GM19463 (cell line): ENCODE results near the gene MCRIP2.

ENCODE experiments used
- ATAC-seq: cut with Tn5 transposase; IDR thresholded peaks from one replicate; pipeline ENCODE4 v1.9.1; 2021; ENCODE audit warnings: mild to moderate bottlenecking, moderate library complexity; ENCODE audit not compliant: unreplicated experiment

Gene MCRIP2

DNA sequence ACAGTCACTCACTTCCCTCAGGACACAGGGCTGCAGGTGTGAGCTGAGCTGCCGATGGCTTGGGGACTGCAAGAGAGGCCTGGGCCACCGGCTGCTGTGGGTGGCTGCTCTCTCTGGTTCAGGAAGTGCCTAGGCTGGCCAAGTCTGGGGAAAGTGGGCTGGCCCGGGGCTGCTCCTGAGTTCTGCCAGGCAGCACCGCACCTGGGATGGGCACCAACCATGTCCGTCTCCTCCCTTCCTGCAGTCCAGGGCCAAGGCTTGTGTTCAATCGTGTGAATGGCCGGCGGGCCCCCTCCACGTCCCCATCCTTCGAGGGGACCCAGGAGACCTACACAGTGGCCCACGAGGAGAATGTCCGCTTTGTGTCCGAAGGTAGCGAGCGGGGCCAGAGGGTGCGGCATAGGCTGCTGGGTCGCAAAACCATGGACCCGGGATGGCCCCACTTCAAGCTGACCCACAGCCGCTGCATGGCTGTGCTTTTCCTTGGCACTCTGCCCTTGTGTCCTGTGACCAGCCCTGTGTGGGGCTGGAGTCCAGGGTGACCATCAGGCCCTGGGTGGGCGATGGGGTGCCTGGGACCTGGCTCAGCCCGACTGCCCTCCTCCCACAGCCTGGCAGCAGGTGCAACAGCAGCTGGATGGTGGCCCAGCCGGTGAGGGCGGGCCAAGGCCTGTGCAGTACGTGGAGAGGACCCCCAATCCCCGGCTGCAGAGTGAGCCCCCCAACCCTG lies 5.7 kb downstream of the MCRIP2 start:
- ATAC-seq = no peak

DNA sequence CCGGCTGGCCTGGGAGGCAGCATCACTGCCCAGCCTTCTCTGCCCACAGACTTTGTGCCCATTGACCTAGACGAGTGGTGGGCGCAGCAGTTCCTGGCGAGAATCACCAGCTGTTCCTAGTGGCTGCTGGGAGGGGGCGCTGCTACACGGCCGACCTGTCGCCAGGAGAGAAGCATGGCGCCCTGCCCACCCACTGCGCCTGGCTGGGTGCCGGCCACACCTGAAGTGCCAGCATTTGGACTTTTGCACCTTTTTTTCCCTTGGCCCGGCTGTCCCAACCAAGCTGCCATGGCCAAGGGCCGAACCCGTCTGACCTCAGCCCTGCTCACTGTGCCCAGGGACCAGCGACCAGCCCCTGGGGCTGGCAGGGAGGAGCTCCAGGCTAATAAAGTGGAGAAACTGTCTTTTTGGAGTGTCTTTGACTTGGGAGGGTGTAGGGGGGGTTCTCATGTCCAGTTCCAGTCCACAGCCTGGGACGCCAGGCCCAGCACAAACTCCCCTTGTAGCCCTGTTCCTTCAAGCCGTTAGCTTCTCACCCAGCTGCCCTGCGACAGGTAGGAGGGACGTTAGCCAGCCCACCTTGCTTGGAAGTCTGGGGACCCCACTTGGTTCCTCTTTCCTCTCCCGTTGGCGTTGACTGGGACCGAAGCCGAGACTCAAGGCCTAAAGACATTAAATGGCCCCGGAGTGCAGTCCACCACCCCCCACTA lies 6.6 kb downstream of the MCRIP2 start:
- no peak for ATAC-seq

DNA sequence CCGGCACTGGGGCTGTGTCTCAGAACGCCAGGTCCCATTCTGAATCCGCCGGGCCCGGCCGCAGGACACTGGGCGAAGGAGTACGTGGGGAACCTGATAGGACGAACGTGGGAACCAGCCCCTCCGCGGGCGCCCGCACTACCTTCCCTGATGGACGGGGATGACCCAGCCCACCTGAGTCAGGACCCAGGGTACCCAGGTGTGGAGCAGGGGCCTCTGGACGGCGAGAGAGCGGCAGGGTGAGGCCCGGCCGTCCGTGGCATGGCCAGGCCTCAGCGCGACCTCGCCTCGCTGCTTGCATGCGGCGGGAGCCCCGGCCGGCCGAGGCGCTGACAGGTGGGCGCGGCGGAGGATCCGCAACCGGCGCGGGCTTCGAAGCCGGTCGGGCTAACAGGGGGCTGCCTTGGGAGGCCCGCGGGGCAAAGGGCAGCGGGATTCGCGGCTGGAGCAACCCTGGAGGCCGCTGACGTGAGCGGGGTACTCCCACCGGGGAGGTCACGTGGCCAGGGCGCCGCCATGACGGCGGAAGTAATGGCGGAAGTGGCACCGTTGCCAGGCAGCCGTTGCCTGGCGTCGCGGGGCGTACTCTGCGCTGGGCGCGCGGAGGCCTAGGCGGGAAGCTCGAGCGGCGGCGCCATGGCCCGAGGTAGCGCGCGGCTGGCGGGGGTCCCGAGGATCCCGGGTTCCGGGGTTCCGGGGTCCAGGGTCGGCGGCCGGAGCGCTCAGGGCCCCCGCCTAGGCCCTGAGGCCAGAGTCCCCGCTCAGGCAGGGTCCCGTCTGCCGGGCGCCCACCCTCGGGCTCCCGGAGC lies 7.4 kb downstream of the MCRIP2 start, which contains the start of gene WDR90:
Gene WDR90 (plus strand): TSS at position 585 of the 809 bp plus-strand sequence. CDS start 52 bp downstream, at position 637.
- peak; percentile 86 for ATAC-seq

DNA sequence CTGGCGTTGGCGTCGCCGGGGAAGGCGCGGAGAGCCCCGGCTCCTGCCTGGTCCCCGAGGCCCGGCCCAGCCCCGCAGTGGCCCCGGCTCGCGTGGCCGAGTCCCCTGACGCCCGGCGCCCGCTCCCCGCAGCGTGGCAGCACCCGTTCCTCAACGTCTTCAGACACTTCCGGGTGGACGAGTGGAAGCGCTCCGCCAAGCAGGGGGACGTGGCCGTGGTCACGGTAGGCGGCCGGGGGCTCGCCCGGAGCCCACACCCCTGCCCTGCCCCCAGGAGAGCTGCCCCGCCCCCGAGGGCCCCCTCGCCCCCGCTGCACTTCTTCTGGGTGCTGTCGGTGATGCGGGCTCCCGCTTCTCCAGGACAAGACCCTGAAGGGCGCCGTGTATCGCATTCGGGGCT lies 8.0 kb downstream of the MCRIP2 start:
- peak; percentile 8 for ATAC-seq

DNA sequence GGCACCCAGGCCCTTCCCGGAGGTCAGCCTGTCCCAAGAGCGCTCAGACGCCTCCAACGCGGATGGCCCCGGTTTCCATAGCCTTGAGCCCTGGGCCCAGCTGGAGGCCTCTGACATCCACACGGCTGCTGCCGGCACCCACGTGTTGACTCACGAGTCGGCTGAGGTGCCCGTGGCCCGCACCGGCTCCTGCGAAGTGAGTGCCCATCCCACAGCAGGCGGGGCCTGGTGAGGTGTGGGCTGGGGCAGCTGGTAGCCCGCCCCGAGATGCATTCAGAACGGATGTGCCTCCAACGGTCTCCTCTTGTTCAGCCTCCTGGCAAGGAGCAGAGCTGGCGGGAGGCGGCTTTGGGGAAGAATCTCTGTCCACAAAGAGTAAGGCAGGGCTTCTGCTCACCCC lies 10.2 kb downstream of the MCRIP2 start:
- no peak for ATAC-seq

DNA sequence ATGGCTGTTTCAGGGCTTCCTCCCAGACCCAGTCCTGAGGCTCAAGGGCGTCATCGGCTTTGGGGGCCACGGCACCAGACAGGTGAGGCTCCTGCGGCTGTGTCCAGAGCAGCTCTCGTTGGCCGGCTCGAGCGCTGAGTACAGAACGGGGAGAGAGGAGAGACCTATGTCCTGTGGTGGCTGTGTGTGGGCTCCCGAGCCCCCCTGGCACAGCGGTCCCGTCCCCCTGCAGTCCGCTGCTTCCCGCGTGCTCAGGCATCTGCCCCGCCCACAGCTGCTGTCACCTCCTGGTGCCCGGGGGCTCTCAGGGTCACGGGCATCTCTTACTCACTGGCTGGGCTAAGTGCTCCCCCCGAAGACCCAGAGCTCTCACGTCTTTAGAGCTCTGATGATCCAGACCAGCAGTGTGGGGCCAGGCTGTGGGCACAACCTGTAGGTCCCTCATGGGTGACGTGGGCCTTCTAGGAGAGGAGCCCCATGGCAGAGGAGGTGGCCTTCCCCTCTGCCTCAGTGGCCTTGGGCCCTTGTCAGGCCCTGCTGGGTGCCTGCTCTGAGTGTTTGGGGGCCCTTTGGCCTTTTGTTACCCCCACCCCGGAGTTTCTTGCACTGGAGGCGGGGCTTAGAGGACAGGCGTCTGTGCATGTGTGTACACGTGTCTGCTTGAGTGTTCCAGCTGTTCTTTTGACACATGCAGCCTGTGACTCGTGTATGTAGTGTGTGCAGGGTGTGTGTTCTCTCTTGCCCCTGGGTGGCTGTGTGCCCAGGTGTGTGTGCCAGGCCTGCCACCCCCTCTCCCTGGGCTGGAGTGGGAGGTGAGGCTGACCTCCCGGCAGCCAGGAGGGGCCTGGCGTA lies 11.1 kb downstream of the MCRIP2 start:
- no peak for ATAC-seq

DNA sequence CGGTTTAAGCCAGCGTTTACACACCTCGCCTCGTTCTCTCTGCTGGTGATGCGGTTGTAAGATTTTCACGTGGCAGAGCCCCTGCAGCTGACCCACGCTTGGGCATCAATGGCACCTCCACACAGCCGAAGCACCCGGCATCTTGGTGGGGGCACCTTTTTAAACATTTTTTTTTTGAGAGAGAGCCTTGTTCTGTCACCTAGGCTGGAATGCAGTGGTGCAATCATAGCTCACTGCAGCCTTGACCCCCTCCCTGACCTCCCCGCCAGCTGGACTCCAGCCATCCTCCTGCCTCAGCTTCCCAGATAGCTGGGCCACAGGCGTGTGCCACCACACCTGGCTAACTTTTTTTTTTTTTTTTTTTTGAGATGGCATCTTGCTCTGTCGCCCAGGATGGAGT lies 12.4 kb downstream of the MCRIP2 start:
- no peak for ATAC-seq

DNA sequence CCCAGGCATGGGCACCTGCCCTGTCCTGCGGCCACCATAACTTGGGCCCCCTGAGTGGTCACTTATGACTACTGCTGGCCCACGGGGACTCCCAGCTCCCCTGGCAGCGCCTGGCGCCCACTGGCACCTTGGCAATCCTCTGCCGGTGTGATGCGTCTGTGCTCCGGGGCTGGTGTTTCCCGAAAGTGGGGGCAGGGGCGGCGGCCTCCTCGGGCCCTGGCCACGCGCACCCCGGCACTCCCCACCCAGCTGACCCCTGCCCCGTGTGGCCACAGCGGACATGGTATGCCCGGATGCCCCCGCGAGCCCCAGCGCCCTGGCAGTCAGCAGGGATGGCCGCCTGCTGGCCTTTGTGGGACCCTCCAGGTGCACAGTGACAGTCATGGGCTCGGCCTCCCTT lies 15.9 kb downstream of the MCRIP2 start:
- no peak for ATAC-seq

DNA sequence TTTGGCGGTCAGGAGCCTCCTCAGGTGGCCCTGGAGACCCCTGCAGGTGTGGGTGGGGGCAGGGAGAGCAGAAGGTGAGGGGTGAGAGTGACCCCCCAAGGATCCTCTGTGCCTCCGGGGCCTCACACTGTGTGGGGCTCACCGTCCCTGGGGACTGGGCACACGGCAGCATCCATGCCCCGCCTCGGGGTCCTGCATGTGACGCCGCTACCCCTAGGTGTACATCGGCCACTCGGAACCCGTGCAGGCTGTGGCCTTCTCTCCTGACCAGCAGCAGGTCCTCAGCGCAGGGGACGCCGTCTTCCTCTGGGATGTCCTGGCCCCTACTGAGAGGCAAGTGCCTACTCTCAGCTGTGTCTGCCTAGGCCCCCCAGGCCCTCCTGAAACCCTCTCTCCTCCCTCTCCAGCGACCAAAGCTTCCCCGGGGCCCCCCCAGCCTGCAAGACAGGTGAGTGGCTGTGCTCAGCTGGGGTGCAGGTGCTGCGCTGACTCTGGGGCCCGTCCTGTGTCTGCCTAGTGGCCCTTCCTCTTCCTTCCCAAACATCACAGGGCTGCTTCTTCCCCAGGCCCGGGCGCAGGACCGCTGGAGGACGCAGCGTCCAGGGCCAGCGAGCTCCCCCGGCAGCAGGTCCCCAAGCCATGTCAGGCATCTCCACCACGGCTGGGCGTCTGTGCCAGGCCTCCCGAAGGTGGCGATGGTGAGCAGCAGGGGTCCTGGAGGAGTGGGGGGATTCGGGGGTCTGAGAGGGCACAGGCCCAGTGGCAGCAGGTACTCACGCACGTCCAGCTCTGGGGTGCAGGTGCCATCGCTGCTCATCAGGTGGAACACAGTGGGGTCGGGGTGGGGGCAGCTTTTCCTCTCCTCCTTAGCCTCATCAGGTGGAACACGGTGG lies 17.3 kb downstream of the MCRIP2 start:
- no peak for ATAC-seq

DNA sequence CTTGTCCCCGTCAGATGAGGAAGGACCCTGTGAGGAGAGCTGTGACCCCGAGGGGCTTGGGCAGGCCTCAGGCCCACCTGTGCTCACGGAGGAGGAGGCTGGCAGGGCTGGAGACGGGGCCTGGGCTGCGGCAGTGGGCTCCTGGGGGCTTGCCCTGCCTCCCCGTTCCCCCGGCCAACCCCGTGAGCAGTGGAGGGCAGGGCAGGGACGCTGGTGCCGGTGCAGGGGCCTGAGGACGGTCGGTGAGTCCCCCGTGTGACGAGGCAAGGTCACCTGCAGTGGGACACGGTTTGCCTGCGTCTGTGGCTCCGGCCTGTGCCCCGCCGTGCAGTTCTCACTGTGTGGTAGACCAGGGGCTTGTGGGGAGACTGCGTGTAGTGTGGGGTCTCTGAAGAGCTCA lies 18.0 kb downstream of the MCRIP2 start:
- no peak for ATAC-seq

DNA sequence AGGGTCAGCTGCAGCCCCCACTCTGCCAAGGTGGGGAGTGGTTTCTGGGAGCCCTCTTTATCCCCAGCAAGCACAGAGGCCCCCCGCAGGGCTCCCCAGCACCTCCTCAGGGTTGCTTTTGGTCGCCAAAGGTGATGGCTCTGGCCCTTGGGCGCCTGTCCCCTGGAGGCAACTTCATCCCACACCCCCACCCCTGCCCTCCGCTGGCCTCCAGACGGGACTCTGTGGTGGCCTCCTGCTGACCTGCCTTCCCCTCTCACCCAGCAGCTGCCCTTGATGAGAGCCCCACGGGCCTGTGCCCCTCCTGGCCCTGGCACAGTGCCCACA lies 18.5 kb downstream of the MCRIP2 start:
- ATAC-seq = no peak

DNA sequence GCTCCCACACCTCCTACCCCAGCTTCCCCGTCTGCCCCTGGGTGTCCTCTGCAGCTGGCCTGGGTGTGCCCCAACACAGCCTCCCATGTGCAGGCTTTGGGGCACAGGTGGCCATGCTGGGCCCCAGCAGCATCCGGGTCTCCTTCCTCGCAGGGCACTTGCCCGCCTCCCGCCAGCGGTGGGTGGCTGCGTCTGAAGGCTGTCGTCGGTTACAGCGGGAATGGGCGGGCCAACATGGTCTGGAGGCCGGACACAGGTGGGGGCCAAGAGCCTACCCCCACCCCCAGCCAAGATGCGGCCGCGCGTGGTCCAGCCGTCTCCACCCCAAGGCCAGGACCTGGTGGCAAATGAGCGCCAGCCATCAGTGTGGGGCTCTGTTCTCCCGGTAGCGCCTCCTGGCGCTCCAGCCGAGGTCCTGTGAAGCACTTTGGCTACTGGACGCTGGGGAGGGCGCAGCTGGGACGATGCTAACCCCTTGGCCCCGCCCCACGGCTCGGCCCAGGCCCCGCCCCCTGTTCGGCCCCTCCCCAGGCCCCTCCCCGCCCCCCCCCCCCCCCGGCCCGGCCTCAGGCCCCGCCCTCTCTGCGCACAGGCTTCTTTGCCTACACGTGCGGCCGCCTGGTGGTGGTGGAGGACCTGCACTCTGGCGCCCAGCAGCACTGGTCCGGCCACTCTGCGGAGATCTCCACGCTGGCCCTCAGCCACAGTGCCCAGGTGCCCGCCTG lies 19.0 kb downstream of the MCRIP2 start:
- peak; percentile 78 for ATAC-seq

DNA sequence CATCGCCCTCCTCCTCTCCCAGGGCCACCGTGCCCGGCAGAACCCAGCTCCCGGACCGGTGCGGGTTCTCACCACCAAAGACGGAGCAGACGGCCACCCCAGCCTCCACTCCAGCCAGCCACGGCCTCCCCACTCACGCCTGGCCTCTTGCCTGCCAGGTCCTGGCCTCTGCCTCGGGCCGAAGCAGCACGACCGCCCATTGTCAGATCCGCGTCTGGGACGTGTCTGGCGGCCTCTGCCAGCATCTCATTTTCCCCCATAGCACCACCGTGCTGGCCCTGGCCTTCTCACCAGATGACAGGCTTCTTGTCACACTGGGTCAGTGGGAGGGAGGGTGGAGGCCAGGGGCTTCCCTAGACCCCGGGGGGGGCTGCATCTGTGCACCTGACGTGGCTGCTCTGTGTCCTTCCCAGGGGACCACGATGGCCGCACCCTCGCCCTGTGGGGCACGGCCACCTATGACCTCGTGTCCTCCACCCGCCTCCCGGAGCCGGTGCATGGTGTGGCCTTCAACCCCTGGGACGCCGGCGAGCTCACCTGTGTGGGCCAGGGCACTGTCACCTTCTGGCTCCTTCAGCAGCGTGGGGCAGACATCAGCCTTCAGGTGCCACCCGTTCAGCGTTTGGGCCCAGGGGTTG lies 19.7 kb downstream of the MCRIP2 start:
- no peak for ATAC-seq

DNA sequence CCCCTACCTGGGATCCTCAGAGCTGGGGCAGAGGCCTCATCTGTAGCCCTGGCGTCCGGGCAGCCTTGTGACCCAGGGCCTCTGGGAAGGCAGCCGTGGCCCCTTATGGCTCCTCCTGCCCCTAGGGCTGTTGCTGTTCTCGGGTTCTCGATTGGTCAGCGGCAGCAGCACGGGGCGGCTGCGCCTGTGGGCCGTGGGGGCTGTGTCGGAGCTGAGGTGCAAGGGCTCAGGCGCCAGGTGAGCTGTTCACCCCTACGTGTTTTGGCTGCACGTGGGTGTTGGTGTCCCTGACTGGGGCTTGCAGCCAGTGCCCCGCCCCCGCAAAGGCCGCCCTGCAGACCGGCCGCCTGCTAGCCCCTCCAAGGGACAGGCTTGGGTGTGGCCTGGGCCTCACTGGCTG lies 20.5 kb downstream of the MCRIP2 start:
- no peak for ATAC-seq

DNA sequence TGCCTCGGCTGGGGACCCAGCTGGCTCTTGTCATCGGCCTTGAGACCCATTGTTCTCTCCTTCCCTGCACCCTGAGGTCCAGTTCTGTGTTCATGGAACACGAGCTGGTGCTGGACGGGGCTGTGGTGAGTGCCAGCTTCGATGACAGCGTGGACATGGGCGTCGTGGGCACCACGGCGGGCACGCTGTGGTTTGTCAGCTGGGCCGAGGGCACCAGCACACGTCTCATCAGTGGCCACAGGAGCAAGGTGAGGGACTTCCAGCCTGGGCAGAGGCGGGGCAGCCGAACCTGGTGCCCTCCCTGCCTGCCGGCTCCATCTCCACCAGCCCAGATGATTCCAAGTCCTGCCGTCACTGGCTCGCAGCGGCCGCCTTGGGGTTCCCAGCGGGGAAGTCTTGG lies 21.0 kb downstream of the MCRIP2 start:
- no peak for ATAC-seq

DNA sequence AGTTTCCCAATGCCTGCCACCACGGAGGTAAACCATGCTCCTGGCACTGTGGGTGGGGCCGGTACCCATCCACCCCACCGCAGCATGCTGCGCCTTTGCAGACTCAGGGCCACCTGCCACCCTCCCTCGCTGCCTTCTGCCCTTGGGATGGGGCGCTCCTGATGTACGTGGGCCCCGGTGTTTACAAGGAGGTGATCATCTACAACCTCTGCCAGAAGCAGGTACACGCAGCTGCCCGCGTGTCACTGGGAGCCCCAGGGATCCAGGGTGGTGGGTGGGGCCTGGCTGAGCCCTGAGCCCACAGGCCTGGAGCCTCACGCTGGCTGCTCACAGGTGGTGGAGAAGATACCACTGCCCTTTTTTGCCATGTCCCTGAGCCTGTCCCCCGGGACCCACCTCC lies 24.9 kb downstream of the MCRIP2 start:
- no peak for ATAC-seq

DNA sequence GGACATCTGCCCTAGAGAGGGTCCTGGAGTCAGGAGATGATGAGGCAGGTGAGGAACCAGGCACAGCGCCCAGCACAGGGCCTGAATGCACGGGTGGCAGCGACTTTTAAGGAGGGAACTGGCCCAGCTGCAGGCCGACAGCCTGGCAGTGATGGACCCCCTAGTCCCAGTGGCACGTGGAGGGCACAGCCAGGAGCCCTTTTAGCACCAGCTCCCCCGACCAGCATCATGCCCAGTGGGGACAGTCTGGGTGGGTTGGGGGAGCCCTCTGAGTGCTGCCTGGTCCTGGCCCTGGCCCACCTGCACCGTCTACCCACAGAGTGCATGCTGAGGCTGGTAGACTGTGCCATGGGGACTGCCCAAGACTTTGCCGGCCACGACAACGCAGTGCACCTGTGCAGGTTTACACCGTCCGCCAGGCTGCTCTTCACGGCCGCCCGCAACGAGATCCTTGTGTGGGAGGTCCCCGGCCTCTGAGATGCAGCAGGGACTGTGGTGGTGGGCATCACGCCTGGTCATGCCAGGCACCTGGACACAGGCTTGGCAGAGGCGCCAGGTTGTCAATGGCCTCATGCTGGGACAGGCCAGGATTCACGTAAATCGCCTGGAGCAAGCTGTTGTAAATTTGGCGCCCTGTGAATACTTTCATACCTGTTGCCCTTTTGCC lies 25.6 kb downstream of the MCRIP2 start:
- ATAC-seq = no peak
